HUES64 (cell line): ENCODE data around the gene PUS10. TPM values are rescaled to one million over a fixed set of nuclear protein-coding genes. Genes with fewer than 3 reads are reported as not detected.
"Not testable (repeated sequence)": the region's sequence is repeated elsewhere in the genome, so short reads cannot be mapped to it uniquely, and the experiment has no call there.

Experiments
- H3K27ac ChIP-seq: 2 replicates; pipeline ENCODE4 v1.7.0; 2013; ENCODE audit warnings: low read depth, low read length, inconsistent platforms
- H3K27me3 ChIP-seq: 2 replicates; pipeline ENCODE4 v1.6.1; 2013; ENCODE audit warnings: mild to moderate bottlenecking, low read length; ENCODE audit not compliant: insufficient read depth
- H3K36me3 ChIP-seq: 2 replicates; pipeline ENCODE4 v1.6.1; 2013; ENCODE audit warnings: mild to moderate bottlenecking, low read length; ENCODE audit not compliant: insufficient read depth
- H3K4me1 ChIP-seq: 2 replicates; pipeline ENCODE4 v1.6.1; 2013; ENCODE audit warnings: mild to moderate bottlenecking, low read length, moderate library complexity; ENCODE audit not compliant: insufficient read depth
- H3K4me3 ChIP-seq: 2 replicates; pipeline ENCODE4 v1.5.1; 2013; ENCODE audit warnings: mild to moderate bottlenecking, low read length, moderate library complexity
- H3K9ac ChIP-seq: 2 replicates; pipeline ENCODE4 v1.6.1; 2013; ENCODE audit warnings: mild to moderate bottlenecking, low read depth, low read length
- H3K9me3 ChIP-seq: 2 replicates; pipeline ENCODE4 v1.6.1; 2013; ENCODE audit warnings: low read depth, low read length; ENCODE audit not compliant: insufficient read depth
- WGBS: fragments of 150-250, 120-280 bp; methylation state at CpG from one replicate; pipeline ENCODE4 v1.1.7; 2013; ENCODE audit warnings: missing lambda C conversion rate; 5-methylcytosine and 5-hydroxymethylcytosine counted together
- polyA plus RNA-seq, 2 experiments: library from polyadenylated mRNA; stranded (reverse); fragments of 50-300 nt; gene quantifications; one replicate each; pipeline ENCODE4 v1.2.3, GENCODE V29; 2013

The PUS10 gene, protein sequence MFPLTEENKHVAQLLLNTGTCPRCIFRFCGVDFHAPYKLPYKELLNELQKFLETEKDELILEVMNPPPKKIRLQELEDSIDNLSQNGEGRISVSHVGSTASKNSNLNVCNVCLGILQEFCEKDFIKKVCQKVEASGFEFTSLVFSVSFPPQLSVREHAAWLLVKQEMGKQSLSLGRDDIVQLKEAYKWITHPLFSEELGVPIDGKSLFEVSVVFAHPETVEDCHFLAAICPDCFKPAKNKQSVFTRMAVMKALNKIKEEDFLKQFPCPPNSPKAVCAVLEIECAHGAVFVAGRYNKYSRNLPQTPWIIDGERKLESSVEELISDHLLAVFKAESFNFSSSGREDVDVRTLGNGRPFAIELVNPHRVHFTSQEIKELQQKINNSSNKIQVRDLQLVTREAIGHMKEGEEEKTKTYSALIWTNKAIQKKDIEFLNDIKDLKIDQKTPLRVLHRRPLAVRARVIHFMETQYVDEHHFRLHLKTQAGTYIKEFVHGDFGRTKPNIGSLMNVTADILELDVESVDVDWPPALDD
- 2.3 TPM for polyA plus RNA-seq (2013, experiment 1 of 2)
- 3.0 TPM for polyA plus RNA-seq (2013, experiment 2 of 2)

DNA sequence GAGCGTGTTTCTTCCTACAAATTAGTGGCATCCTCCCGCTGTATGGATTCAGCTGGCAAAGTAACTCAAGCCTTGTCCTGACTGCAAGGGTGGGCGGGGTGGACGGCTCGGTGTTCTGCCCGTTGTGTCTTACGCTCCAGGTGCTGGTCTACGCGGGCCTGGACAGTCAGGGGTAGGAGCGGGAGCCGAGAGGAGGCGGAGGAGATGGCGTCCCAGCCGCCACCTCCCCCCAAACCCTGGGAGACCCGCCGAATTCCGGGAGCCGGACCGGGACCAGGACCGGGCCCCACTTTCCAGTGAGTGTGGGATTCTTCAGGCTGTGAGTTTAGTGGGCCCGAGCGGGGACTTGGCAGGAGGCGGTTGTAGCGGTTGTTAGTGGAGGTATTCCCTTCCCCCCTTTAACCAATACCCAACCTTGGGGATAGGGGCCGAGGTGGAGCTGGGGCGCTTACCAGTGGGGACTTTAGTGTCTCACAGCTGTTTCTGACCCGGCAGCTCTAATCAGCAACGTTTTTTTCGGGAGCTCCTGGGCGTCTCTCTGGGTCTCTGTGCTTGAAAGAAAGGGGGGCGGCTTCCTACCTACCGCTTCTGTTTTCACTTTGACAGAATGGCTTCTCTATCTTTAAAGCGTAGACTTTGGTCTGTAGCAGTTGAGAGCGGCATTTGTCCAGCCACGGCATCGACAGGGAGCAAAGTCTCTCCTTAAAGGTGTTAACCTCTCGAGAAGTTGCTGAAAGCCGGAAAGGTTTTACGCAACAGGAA is at the start of gene PUS10, which contains the start of gene PEX13:
TSS of gene PUS10 (minus strand) at position 700 of the 762 bp plus-strand sequence. CDS start 6,365 bp downstream, outside the sequence.
TSS of gene PEX13 (plus strand) at position 165 of the 762 bp plus-strand sequence. CDS start at position 205, 40 bp downstream.
- Histone ChIP-seq H3K36me3 (peaks cover 4% of the 10 kb centered on the region; the same call in 1 of the 2 replicates), H3K27ac (peak within 1 kb of the TSS; percentile 98), H3K4me3 (peak within 1 kb of the TSS; percentile 96), H3K27me3 (no peaks in the 10 kb centered on the region), H3K9me3 (no peaks in the 10 kb centered on the region), H3K4me1 (peaks cover 15% of the 10 kb centered on the region; the same call in 1 of the 2 replicates), H3K9ac (peak within 1 kb of the TSS; percentile 96)
- WGBS = under 1% methylated on average over 32 of the region's 39 CpGs

DNA sequence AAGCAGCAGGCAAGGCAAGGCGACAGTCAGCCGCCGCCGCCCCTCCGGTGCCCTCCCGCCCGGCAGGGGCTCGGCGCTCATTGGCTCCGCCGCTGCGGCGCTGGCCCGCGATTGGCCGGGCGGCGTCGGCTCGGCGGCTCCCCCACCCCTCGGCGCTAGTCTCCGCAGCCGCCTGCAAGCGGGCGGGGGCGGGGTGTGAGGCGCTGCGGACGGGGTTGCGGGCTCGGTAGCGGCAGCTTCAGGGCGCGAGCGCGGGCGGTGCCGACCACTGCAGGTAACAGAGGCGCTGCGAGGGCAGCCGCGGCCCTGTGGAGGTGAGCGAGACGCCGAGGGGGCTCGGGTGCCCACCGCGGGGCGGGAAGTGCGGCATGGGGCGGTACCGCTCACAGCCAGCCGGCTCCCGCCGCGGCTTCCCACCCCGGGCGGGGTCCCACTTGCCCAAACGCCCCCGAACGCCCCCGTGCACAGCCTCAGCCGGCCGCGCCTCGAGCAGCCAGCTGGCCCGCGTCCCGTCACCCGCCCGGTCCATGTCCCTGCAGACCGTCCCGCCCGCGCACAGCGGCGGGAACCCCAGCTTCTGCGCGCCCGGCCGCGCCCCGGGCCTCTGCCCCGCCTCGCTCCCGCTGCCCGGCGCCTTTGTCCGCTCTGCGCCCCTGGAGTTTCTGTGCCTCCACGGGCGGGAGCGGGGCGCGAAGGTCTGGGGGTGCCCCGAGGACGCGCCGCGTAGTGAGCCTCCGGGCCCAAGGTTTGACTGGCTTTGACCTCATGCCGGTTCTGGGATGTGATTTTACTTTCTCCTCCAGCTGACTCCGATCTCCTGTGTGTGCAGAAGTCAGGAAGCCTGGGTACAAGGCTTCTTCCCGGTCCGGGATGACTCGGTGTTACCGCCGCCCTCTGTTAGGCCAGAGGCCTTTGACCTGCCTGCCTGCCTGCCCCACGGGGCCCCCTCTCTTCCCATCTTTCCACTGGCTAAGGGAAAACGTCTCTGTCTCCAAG is 48.0 kb upstream of the PUS10 start, which contains the start of gene SANBR:
TSS of gene SANBR (plus strand) at position 158 of the 996 bp plus-strand sequence. CDS start 4,480 bp downstream, outside the sequence.
- no peaks in the 10 kb centered on the region for H3K9me3 ChIP-seq
- under 1% methylated on average over 111 of the region's 112 CpGs for WGBS
- H3K27me3 ChIP-seq = no peaks in the 10 kb centered on the region
- H3K36me3 ChIP-seq = peaks cover 13% of the 10 kb centered on the region; the same call in 1 of the 2 replicates
- H3K4me1 ChIP-seq = peaks cover 7% of the 10 kb centered on the region; the same call in 1 of the 2 replicates
- H3K4me3 ChIP-seq = peak within 1 kb of the TSS; percentile 97
- H3K27ac ChIP-seq = peak within 1 kb of the TSS; percentile 50; the same call in 1 of the 2 replicates
- H3K9ac ChIP-seq = peak within 1 kb of the TSS; percentile 89

DNA sequence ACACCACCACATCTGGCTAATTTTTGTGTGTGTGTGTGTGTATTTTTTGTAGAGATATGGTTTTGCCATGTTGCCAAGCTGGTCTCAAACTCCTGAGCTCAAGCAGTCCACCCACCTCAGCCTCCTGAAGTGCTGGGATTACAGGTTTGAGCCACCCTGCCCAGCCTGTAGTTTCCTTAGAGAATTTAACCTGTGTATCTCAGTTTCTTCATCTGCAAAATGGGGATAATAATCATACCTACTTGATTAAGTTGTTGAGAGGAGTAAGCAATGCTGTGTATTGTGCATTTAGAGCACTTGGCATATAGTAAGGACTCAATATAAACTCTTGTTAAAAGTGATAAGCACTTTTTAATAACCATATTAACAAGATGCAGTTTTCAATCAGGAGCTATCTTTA is 41.3 kb upstream of the PUS10 start:
- H3K27me3 ChIP-seq = no peaks in the 10 kb centered on the region
- no peak overlapping the region for H3K9ac ChIP-seq
- H3K27ac ChIP-seq = no peak overlapping the region
- H3K4me1 ChIP-seq = no peaks in the 10 kb centered on the region
- peaks cover under 1% of the 10 kb centered on the region; the same call in 1 of the 2 replicates for H3K36me3 ChIP-seq
- no peak overlapping the region for H3K4me3 ChIP-seq
- no peaks in the 10 kb centered on the region for H3K9me3 ChIP-seq

DNA sequence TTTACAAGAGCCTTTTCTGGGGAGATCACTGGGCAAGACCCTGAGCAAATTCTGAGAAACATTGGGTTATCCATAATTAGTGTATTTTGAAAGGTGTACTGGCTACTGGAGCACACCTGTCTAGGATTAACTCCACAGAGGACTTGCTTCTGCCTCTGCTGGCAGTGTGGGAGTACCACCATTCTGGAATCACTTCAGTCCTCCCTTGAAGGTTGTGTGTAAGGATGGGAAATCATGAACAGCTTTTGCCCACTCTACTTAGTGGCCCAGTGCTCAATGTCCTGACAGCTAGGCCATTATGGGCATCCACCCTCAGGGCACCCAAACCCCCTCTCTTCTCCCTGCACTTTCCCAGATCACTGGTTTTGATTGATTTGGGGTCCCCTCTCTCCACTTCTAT is 39.5 kb upstream of the PUS10 start:
- Histone ChIP-seq H3K9me3 (no peaks in the 10 kb centered on the region), H3K36me3 (peaks cover 3% of the 10 kb centered on the region; the same call in 1 of the 2 replicates), H3K27ac (no peak overlapping the region), H3K27me3 (no peaks in the 10 kb centered on the region), H3K4me3 (no peak overlapping the region), H3K9ac (no peak overlapping the region), H3K4me1 (no peaks in the 10 kb centered on the region)

DNA sequence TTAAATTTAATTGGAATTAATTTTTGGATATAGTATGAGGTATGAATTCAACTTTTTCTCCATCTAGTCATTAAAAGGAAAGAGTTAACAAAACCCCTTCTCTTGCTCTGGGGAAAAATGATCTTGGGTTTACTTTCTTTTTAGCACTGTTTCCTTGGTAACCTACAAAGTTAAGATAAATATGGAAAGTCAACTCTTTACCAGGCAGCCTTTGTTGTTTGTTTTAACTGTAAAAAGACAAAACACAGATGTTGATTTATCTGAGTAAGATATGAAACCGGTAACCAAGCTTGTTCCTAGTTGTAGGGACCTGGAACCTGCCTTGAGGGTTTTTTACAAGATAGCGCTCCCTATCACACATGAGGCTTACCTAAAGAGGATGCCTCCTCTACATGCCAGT is 37.5 kb upstream of the PUS10 start:
- Histone ChIP-seq H3K27me3 (no peaks in the 10 kb centered on the region), H3K9ac (no peak overlapping the region), H3K9me3 (no peaks in the 10 kb centered on the region), H3K27ac (no peak overlapping the region), H3K36me3 (peaks cover 19% of the 10 kb centered on the region), H3K4me1 (no peaks in the 10 kb centered on the region), H3K4me3 (no peak overlapping the region)
- WGBS = 93% methylated on average over 2 of the region's 2 CpGs

DNA sequence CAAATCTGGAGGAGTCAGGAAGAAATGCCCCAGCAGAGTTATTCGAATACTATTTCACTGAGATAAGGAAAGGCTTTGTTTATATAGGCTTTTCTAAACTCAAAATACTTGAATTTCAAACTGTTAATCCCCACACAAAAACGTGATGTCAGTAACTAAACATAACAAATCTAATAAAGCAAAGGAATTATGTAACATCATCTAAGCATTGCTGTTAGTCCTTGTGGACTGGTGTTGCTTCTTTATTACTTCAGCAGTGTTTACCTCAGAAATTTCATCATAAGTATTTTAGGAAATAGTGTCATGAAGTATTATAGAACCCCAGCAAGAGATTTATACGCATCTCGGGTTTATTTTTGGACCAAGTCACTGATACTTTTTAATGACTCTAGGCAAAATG is 27.9 kb upstream of the PUS10 start:
- Histone ChIP-seq H3K27me3 (no peaks in the 10 kb centered on the region), H3K9ac (no peak overlapping the region), H3K4me1 (no peaks in the 10 kb centered on the region), H3K9me3 (no peaks in the 10 kb centered on the region), H3K36me3 (peaks cover 54% of the 10 kb centered on the region), H3K4me3 (no peak overlapping the region), H3K27ac (no peak overlapping the region)
- WGBS = 88% methylated on average over 3 of the region's 4 CpGs

DNA sequence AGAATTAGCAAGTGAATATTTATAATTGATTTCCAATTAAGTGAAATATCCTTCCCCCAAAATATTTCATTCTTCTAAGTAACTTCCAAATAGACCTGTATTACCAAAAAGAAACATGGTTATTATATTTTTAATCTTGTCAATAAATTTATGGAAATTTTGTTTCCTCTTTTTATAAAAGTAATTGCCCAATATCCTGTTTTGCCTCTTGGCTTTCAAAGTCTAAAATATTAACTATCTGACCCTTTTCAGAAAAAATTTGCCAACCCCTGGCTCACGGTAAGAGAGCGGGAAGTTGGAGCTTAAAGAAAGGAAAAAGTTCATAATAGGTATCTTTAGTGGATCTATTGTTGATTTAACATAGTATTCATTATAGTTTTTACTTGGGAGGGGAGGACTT is 27.2 kb upstream of the PUS10 start:
- H3K9me3 ChIP-seq = no peaks in the 10 kb centered on the region
- H3K27ac ChIP-seq = no peak overlapping the region
- WGBS = 93% methylated on average over 2 of the region's 2 CpGs
- no peaks in the 10 kb centered on the region for H3K27me3 ChIP-seq
- peaks cover 49% of the 10 kb centered on the region for H3K36me3 ChIP-seq
- no peak overlapping the region for H3K4me3 ChIP-seq
- H3K4me1 ChIP-seq = no peaks in the 10 kb centered on the region
- no peak overlapping the region for H3K9ac ChIP-seq

DNA sequence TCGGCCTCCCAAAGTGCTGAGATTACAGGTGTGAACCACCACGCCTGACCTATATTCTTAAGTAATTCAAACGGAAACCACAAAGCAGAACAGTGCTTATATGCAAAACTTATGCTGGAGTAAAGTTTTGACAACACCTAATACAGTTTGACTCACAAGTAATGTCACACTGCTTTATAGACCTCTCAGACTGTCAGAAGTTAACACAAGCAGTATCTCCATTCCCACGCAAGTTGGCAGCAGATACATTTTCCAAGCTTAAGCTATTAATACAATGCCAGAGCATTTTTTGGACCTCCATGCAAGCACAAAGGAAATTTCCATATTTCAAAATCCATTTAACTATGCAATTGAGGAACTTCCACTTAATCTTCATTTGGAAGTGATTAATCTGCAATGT is 26.6 kb upstream of the PUS10 start:
- peaks cover 44% of the 10 kb centered on the region for H3K36me3 ChIP-seq
- H3K4me1 ChIP-seq = no peaks in the 10 kb centered on the region
- no peak overlapping the region for H3K27ac ChIP-seq
- H3K27me3 ChIP-seq = no peaks in the 10 kb centered on the region
- 95% methylated on average over 4 of the region's 4 CpGs for WGBS
- no peaks in the 10 kb centered on the region for H3K9me3 ChIP-seq
- H3K9ac ChIP-seq = no peak overlapping the region
- H3K4me3 ChIP-seq = no peak overlapping the region

DNA sequence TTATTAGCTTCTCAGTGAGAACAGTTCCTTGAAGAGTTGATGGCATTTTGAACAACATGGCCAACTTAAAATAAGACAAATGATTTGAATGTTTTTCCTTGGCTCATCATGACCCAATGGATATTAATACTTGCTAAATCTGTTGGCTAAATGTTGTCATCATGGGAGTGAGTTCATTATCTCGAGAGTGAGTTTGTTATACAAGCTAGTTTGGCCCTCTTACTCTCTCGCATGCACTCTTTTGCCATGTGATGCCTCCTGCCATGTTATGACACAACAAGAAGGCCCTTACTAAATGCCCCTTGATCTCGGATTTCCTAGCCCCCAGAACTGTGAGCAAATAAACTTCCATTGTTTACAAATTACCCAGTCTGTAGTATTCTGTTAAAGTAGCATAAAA is 24.8 kb upstream of the PUS10 start:
- WGBS = 85% methylated on average over 3 of the region's 3 CpGs
- H3K4me1 ChIP-seq = no peaks in the 10 kb centered on the region
- no peak overlapping the region for H3K27ac ChIP-seq
- H3K4me3 ChIP-seq = no peak overlapping the region
- H3K9me3 ChIP-seq = no peaks in the 10 kb centered on the region
- no peak overlapping the region for H3K9ac ChIP-seq
- H3K27me3 ChIP-seq = no peaks in the 10 kb centered on the region
- peaks cover 26% of the 10 kb centered on the region for H3K36me3 ChIP-seq

DNA sequence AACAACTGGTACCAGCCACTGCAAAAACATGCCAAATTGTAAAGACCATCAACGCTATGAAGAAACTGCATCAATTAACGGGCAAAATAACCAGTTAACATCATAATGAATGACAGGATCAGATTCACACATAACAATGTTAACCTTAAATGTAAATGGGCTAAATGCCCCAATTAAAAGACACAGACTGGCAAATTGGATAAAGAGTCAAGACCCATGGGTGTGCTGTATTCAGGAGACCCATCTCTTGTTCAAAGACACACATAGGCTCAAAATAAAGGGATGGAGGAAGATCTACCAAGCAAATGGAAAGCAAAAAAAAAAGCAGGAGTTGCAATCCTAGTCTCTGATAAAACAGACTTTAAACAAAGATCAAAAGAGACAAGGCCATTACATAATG is 18.6 kb upstream of the PUS10 start:
- not testable (repeated sequence) for H3K4me1 ChIP-seq, H3K27me3 ChIP-seq, H3K9me3 ChIP-seq, H3K4me3 ChIP-seq, H3K9ac ChIP-seq, H3K27ac ChIP-seq
- WGBS = 94% methylated on average over 2 of the region's 2 CpGs
- H3K36me3 ChIP-seq = peaks cover 36% of the 10 kb centered on the region
